CD8-positive, alpha-beta memory T cell (primary cell): ENCODE measurements around the gene CBLL1. TPM values are rescaled to one million over a fixed set of nuclear protein-coding genes. Genes with fewer than 3 reads are reported as not detected.

ENCODE experiments used
- CTCF ChIA-PET: fragments of 350-600 bp; sonication (Branson Sonifier 250); formaldehyde crosslinking; loops from one replicate; lab custom pipeline; 2021; ENCODE audit warnings: antibody characterized with exemption; lab: Charles Lee
- POLR2A ChIA-PET: fragments of 350-600 bp; sonication (Branson Sonifier 250); formaldehyde crosslinking; loops from one replicate; lab custom pipeline; 2021; ENCODE audit warnings: antibody characterized with exemption; lab: Charles Lee
- DNase-seq, 5 donors: peaks; one replicate each; pipeline versions ENCODE4 v3.0.0 to v3.0.0-alpha.2; 2020 to 2022; ENCODE audit warnings: mixed read lengths in 1 of 5
- H3K27ac ChIP-seq: one replicate; pipeline ENCODE4 v1.7.0; 2013; ENCODE audit warnings: low read depth, mild to moderate bottlenecking, low read length, moderate library complexity
- H3K27me3 ChIP-seq: 2 replicates; pipeline ENCODE4 v1.7.0; 2013; ENCODE audit warnings: low read length, mild to moderate bottlenecking; ENCODE audit not compliant: insufficient read depth, poor library complexity, severe bottlenecking
- H3K36me3 ChIP-seq: 2 replicates; pipeline ENCODE4 v1.7.0; 2013; ENCODE audit warnings: mild to moderate bottlenecking, low read length, moderate library complexity; ENCODE audit not compliant: insufficient read depth
- H3K4me1 ChIP-seq: 2 replicates; pipeline ENCODE4 v1.7.0; 2013; ENCODE audit warnings: mild to moderate bottlenecking, low read length, moderate library complexity; ENCODE audit not compliant: insufficient read depth
- H3K4me3 ChIP-seq: 2 replicates; pipeline ENCODE4 v1.7.0; 2013; ENCODE audit warnings: mild to moderate bottlenecking, low read length
- H3K9me3 ChIP-seq: 2 replicates; pipeline ENCODE4 v1.7.0; 2013; ENCODE audit warnings: mild to moderate bottlenecking, low read length
- H3K27ac Mint-ChIP-seq, 8 donors: one replicate each; pipeline ENCODE4 v1.8.0; 2020 to 2021; ENCODE audit warnings: mixed read lengths in 8 of 8, mild to moderate bottlenecking in 6 of 8, inconsistent platforms in 3 of 8, moderate library complexity in 3 of 8
- H3K27me3 Mint-ChIP-seq, 2 donors: one replicate each; pipeline ENCODE4 v1.8.0; 2020 to 2021; ENCODE audit warnings: mixed read lengths in 2 of 2, mild to moderate bottlenecking in 1 of 2, moderate library complexity in 1 of 2
- H3K36me3 Mint-ChIP-seq, 3 donors: one replicate each; pipeline ENCODE4 v1.8.0; 2020 to 2021; ENCODE audit warnings: mixed read lengths in 3 of 3, inconsistent platforms in 1 of 3, mild to moderate bottlenecking in 1 of 3
- H3K4me1 Mint-ChIP-seq, 3 donors: one replicate each; pipeline ENCODE4 v1.8.0; 2020 to 2021; ENCODE audit warnings: mixed read lengths in 3 of 3, inconsistent platforms in 1 of 3, mild to moderate bottlenecking in 1 of 3
- H3K4me3 Mint-ChIP-seq, 7 donors: one replicate each; pipeline ENCODE4 v1.8.0; 2020 to 2021; ENCODE audit warnings: mixed read lengths in 7 of 7, mild to moderate bottlenecking in 6 of 7, moderate library complexity in 4 of 7, inconsistent platforms in 2 of 7
- H3K9me3 Mint-ChIP-seq, 5 donors: one replicate each; pipeline ENCODE4 v1.8.0; 2020 to 2022; ENCODE audit warnings: mixed read lengths in 5 of 5, mild to moderate bottlenecking in 3 of 5, moderate library complexity in 2 of 5, inconsistent platforms in 1 of 5
- polyA plus RNA-seq: library from polyadenylated mRNA; unstranded; fragments of 300-500 nt; fragmentation: Illumina TruSeq; gene quantifications from one replicate; pipeline ENCODE4 v1.2.3, GENCODE V29; 2021
- total RNA-seq, 2 experiments: library from RNA; stranded (reverse); gene quantifications; one replicate each; pipeline ENCODE4 v1.2.3, GENCODE V29; 2021

CBLL1 gene
- total and polyA plus RNA-seq, 3 experiments from 2014 or later: 42.7 to 89.7 (median 49.3) TPM

GRCh38 chr7:107703872-107704271, 40.1 kb upstream of the CBLL1 start:
- H3K36me3 Mint-ChIP-seq: no peaks in the 10 kb centered on the region

GRCh38 chr7:107708956-107709355, 35.0 kb upstream of the CBLL1 start:
- POLR2A ChIA-PET: no interaction called here
- CTCF ChIA-PET: no interaction called here
- H3K27ac Mint-ChIP-seq: no peak overlapping the region

More at GRCh38 chr7:107703872-107704271, 40.1 kb upstream of the CBLL1 start:
- CTCF ChIA-PET: interaction anchor here (1.2 kb wide), 1 partner anchor 39 kb away, joined by 4 read pairs; no protein-coding TSS in a partner anchor
- no peak overlapping the region for H3K4me3 ChIP-seq
- H3K4me1 ChIP-seq: no peaks in the 10 kb centered on the region
- Mint-ChIP-seq H3K4me3 (no peak overlapping the region), H3K27me3 (peaks cover 4 to 19% of the 10 kb centered on the region in 2 donors), H3K27ac (no peak overlapping the region), H3K9me3 (no peaks in the 10 kb centered on the region), H3K4me1 (peaks cover 0 to 5% (median 2%) of the 10 kb centered on the region in 3 donors)
- H3K27me3 ChIP-seq: no peaks in the 10 kb centered on the region
- no peaks in the 10 kb centered on the region for H3K36me3 ChIP-seq
- POLR2A ChIA-PET: no interaction called here
- DNase-seq: no peak
- H3K27ac ChIP-seq: no peak overlapping the region
- no peaks in the 10 kb centered on the region for H3K9me3 ChIP-seq

GRCh38 chr7:107711301-107711700, 32.6 kb upstream of the CBLL1 start:
- Histone ChIP-seq H3K27me3 (no peaks in the 10 kb centered on the region), H3K4me1 (no peaks in the 10 kb centered on the region), H3K4me3 (no peak overlapping the region), H3K36me3 (no peaks in the 10 kb centered on the region), H3K9me3 (no peaks in the 10 kb centered on the region), H3K27ac (no peak overlapping the region)
- Mint-ChIP-seq H3K4me1 (no peaks in the 10 kb centered on the region), H3K4me3 (no peak overlapping the region), H3K9me3 (no peaks in the 10 kb centered on the region), H3K27ac (no peak overlapping the region), H3K36me3 (no peaks in the 10 kb centered on the region), H3K27me3 (peaks cover 0 to 10% of the 10 kb centered on the region in 2 donors)
- ChIA-PET POLR2A (no interaction called here), CTCF (no interaction called here)
- no peak for DNase-seq

More at GRCh38 chr7:107708956-107709355, 35.0 kb upstream of the CBLL1 start:
- Mint-ChIP-seq H3K9me3 (no peaks in the 10 kb centered on the region), H3K36me3 (no peaks in the 10 kb centered on the region), H3K4me1 (no peaks in the 10 kb centered on the region), H3K4me3 (no peak overlapping the region), H3K27me3 (peaks cover 0 to 3% of the 10 kb centered on the region in 2 donors)
- DNase-seq: no peak
- no peaks in the 10 kb centered on the region for H3K27me3 ChIP-seq
- H3K4me1 ChIP-seq: no peaks in the 10 kb centered on the region
- no peak overlapping the region for H3K4me3 ChIP-seq
- H3K27ac ChIP-seq: no peak overlapping the region
- H3K9me3 ChIP-seq: no peaks in the 10 kb centered on the region
- H3K36me3 ChIP-seq: no peaks in the 10 kb centered on the region

DNA sequence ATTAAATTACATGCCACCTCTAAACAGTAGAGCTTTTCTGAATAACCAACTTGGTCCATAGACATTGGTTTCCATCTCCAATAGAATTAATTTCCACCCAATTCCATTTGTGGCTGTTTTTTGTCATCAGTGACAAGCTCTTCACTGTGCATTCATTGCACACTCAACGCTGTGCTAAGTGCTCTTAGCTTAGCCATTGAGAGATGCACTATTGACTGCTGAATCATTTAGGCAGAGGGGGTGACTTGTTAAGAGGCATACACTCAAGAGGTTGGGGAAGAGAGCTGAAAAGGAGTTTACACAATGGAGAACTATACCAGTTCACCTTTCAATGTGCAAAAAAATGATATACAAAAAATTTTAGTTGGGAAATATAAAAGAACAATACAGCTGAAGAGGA, 31.9 kb upstream of the CBLL1 start:
- ChIA-PET POLR2A (no interaction called here), CTCF (no interaction called here)
- H3K27ac ChIP-seq: no peak overlapping the region
- H3K27ac Mint-ChIP-seq: no peak overlapping the region
- H3K9me3 ChIP-seq: no peaks in the 10 kb centered on the region
- no peaks in the 10 kb centered on the region for H3K36me3 ChIP-seq
- H3K4me3 Mint-ChIP-seq: no peak overlapping the region
- no peaks in the 10 kb centered on the region for H3K4me1 ChIP-seq
- no peak for DNase-seq
- no peaks in the 10 kb centered on the region for H3K36me3 Mint-ChIP-seq
- H3K4me1 Mint-ChIP-seq: no peaks in the 10 kb centered on the region
- no peaks in the 10 kb centered on the region for H3K9me3 Mint-ChIP-seq
- no peak overlapping the region for H3K4me3 ChIP-seq
- H3K27me3 ChIP-seq: no peaks in the 10 kb centered on the region
- peaks cover 0 to 10% of the 10 kb centered on the region in 2 donors for H3K27me3 Mint-ChIP-seq

DNA sequence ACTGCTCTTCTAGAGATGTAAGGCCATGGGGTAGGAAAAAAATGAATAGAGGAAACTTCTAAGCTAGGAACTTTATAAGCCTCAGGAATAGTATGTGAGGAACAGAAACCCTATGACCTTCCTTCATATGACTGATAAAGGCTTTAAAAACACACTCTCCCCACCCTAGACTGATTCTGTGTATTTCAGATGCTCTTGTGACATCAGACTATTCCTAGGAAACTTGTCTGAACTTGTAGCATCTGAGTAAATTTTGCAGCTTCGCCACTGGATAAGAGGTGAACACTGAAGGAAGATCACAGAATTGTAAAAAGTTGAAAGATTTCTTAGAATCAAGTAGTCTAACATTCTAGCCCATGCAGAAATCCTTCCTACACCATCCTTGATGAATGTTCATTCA, 31.0 kb upstream of the CBLL1 start:
- Histone ChIP-seq H3K4me1 (no peaks in the 10 kb centered on the region), H3K9me3 (no peaks in the 10 kb centered on the region), H3K4me3 (no peak overlapping the region), H3K27ac (no peak overlapping the region), H3K36me3 (no peaks in the 10 kb centered on the region), H3K27me3 (no peaks in the 10 kb centered on the region)
- DNase-seq: no peak
- ChIA-PET CTCF (no interaction called here), POLR2A (no interaction called here)
- Mint-ChIP-seq H3K27ac (no peak overlapping the region), H3K4me1 (no peaks in the 10 kb centered on the region), H3K4me3 (no peak overlapping the region), H3K27me3 (peaks cover 0 to 10% of the 10 kb centered on the region in 2 donors), H3K9me3 (no peaks in the 10 kb centered on the region), H3K36me3 (no peaks in the 10 kb centered on the region)

- no peaks in the 10 kb centered on the region for H3K27me3 ChIP-seq
- POLR2A ChIA-PET: no interaction called here
- Mint-ChIP-seq H3K9me3 (no peaks in the 10 kb centered on the region), H3K27ac (no peak overlapping the region), H3K27me3 (peaks cover 0 to 13% of the 10 kb centered on the region in 2 donors), H3K4me1 (no peaks in the 10 kb centered on the region), H3K4me3 (no peak overlapping the region), H3K36me3 (no peaks in the 10 kb centered on the region)
- H3K9me3 ChIP-seq: no peaks in the 10 kb centered on the region
- CTCF ChIA-PET: no interaction called here
- H3K27ac ChIP-seq: no peak overlapping the region
- no peak for DNase-seq
- no peaks in the 10 kb centered on the region for H3K36me3 ChIP-seq
- H3K4me1 ChIP-seq: no peaks in the 10 kb centered on the region
- no peak overlapping the region for H3K4me3 ChIP-seq
These were observed 28.4 kb upstream of the CBLL1 start for GRCh38 chr7:107715531-107715930.

DNA sequence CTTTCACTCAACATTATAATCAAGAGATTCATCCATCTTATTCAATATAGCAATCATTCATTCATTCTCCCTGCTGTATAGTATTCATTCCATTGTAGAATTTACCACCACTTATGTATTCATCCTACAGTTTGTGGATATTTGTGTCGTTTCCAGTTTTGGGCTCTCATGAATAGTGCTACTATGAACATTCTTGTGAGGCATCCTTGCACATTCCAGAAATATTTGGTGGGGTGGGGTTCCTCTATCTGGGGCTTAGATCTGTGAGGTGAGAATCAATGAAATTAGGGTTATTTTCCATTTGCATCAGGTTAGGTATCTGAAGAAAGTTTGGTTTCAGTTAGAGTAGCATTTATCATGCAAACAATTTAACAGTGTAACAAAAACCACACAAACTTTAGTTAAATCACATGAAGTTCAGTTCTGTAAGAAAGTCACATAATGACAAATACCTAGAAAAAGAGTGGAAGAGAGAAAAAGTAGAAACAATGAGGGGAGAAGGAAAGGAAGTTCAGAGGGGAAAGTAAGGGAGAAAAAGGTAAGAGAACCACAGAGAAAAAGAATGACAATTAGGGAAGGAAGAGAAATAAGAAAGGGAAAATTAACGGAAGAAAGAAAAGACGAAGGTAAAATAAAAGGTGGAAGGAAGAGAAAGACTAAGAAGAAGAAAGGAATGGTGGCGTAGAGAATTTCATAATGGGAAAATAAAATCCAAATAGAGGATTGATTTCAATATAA, 25.3 kb upstream of the CBLL1 start:
- Mint-ChIP-seq H3K4me3 (no peak overlapping the region), H3K27ac (no peak overlapping the region), H3K36me3 (no peaks in the 10 kb centered on the region), H3K27me3 (peaks cover 0 to 10% of the 10 kb centered on the region in 2 donors), H3K9me3 (no peaks in the 10 kb centered on the region), H3K4me1 (no peaks in the 10 kb centered on the region)
- H3K4me3 ChIP-seq: no peak overlapping the region
- ChIA-PET CTCF (interaction anchor here (1.5 to 1.8 kb wide), 2 partner anchors 25 to 156 kb away, joined by 4 to 10 read pairs; partner anchors contain the start of gene CBLL1), POLR2A (no interaction called here)
- no peak for DNase-seq
- no peak overlapping the region for H3K27ac ChIP-seq
- H3K36me3 ChIP-seq: no peaks in the 10 kb centered on the region
- H3K9me3 ChIP-seq: no peaks in the 10 kb centered on the region
- no peaks in the 10 kb centered on the region for H3K4me1 ChIP-seq
- H3K27me3 ChIP-seq: no peaks in the 10 kb centered on the region

DNA sequence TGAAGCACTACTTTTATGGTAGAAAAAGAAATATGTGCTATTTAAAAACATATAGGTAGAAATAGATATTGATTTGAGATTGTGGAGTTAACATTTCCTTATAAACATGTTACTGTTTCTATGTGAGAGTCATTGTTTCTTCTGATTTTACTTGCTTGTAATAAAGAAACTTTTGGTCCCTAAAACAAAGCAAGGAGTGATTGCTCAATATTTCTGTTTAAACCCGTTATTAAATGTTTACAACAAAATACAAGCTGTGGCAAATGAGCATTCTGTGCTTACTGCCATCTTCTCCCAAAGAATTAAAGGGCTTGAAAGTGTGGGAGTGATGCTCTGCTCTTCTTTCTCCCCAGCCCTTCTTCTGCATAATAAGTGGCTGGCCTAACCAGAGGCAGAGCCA, 22.7 kb upstream of the CBLL1 start:
- no peak overlapping the region for H3K4me3 Mint-ChIP-seq
- no peak overlapping the region for H3K4me3 ChIP-seq
- no peaks in the 10 kb centered on the region for H3K9me3 Mint-ChIP-seq
- no peak overlapping the region for H3K27ac Mint-ChIP-seq
- H3K9me3 ChIP-seq: no peaks in the 10 kb centered on the region
- DNase-seq: no peak
- POLR2A ChIA-PET: no interaction called here
- H3K4me1 ChIP-seq: no peaks in the 10 kb centered on the region
- H3K4me1 Mint-ChIP-seq: no peaks in the 10 kb centered on the region
- no peaks in the 10 kb centered on the region for H3K36me3 ChIP-seq
- CTCF ChIA-PET: no interaction called here
- no peaks in the 10 kb centered on the region for H3K27me3 ChIP-seq
- no peak overlapping the region for H3K27ac ChIP-seq
- H3K27me3 Mint-ChIP-seq: peaks cover 0 to 4% of the 10 kb centered on the region in 2 donors
- H3K36me3 Mint-ChIP-seq: no peaks in the 10 kb centered on the region
